H1 (cell line): Measurements from ENCODE around the gene ILF2.

Experiments
- ATF2 ChIP-seq: IDR thresholded peaks from 2 replicates; pipeline ENCODE4 v1.6.1; 2012; ENCODE audit warnings: low read length, inconsistent platforms
- BRCA1 ChIP-seq: IDR thresholded peaks from 2 replicates; pipeline ENCODE4 v1.6.1; 2012; ENCODE audit warnings: low read depth, low read length, improper control_type of control experiment
- CHD2 ChIP-seq: IDR thresholded peaks from 2 replicates; pipeline ENCODE4 v1.6.1; 2012; ENCODE audit warnings: low read length, improper control_type of control experiment
- CTCF ChIP-seq, 3 experiments: IDR thresholded peaks; 1 replicate in 2 of 3; 2 replicates in 1 of 3; pipeline versions ENCODE4 v1.5.1 to v1.6.1; 2011; ENCODE audit warnings: low read length in 3 of 3, mild to moderate bottlenecking in 3 of 3, inconsistent platforms in 2 of 3, low read depth in 1 of 3, moderate library complexity in 1 of 3; ENCODE audit not compliant: insufficient read depth in 1 of 3; ENCODE audit errors: control extremely low read depth in 1 of 3
- POLR2AphosphoS5 ChIP-seq: IDR thresholded peaks from 2 replicates; pipeline ENCODE4 v1.6.1; 2011; ENCODE audit warnings: low read depth, low read length
- POU5F1 ChIP-seq: IDR thresholded peaks from 2 replicates; pipeline ENCODE4 v1.6.1; 2011; ENCODE audit warnings: low read depth, mild to moderate bottlenecking, low read length, moderate library complexity
- RBBP5 ChIP-seq: IDR thresholded peaks from 2 replicates; pipeline ENCODE4 v1.7.1; 2012; ENCODE audit warnings: low read depth, mild to moderate bottlenecking, inconsistent platforms, low read length, moderate library complexity, borderline replicate concordance
- RFX5 ChIP-seq: IDR thresholded peaks from 2 replicates; pipeline ENCODE4 v1.6.1; 2011; ENCODE audit warnings: low read depth, low read length, improper control_type of control experiment, borderline replicate concordance
- SP1 ChIP-seq: IDR thresholded peaks from 2 replicates; pipeline ENCODE4 v1.6.1; 2011; ENCODE audit warnings: low read depth, low read length
- TBP ChIP-seq: IDR thresholded peaks from 2 replicates; pipeline ENCODE4 v1.6.1; 2011; ENCODE audit warnings: low read depth, low read length, improper control_type of control experiment

GRCh38 chr1:153652805-153653500 is 17.8 kb downstream of the ILF2 start:
- TF ChIP-seq POU5F1, result no peak
- no peak for TF ChIP-seq CTCF (IDR thresholded peaks at IDR 0.05; ENCODE audit: control extremely low read depth in 1 of 3, insufficient read depth in 1 of 3, low read depth in 1 of 3, low read length in 3 of 3)
- TF ChIP-seq TBP, result no peak
- no peak for TF ChIP-seq BRCA1
- TF ChIP-seq RFX5, result no peak
- no peak for TF ChIP-seq SP1
- TF ChIP-seq RBBP5, result no peak
- TF ChIP-seq ATF2, result no peak
- no peak for TF ChIP-seq CHD2
- TF ChIP-seq POLR2AphosphoS5, result no peak
